ENCODE measurements around the gene DDR1.
A peak's percentile ranks its signal among the peaks of the same experiment; 100 is the strongest.
"Not testable (repeated sequence)": the region's sequence is repeated elsewhere in the genome, so short reads cannot be mapped to it uniquely, and the experiment has no call there.

Gene DDR1

DNA sequence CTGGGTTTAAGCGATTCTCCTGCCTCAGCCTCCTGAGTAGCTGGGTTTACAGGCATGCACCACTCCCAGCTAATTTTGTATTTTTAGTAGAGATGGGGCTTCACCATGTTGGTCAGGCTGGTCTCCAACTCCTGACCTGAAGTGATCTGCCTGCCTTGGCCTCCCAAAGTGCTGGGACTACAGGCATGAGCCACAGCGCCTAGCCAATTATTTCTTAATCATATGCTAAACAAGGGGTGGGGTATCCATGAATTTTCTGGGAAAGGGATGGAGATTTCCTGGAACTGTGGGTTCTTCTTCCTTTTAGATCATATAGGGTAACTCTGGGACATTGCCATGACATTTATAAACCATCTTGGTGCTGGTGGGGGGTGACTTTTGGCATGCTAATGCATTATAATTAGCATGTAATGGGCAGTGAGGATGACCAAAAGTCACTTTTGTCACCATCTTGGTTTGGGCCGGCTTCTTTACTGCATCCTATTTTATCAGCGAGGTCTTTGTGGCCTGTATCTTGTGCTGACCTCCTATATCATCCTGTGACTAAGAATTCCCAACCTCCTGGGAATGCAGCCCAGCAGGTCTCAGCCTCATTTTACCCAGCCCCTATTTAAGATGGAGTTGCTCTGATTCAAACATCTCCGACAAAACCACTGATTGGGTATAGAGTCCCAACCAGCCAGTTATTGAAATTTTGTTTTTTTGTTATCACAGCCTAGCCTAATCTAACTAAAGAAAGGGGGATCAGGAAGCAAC is 29.9 kb upstream of the DDR1 start:
- no peak for DNase-seq

DNA sequence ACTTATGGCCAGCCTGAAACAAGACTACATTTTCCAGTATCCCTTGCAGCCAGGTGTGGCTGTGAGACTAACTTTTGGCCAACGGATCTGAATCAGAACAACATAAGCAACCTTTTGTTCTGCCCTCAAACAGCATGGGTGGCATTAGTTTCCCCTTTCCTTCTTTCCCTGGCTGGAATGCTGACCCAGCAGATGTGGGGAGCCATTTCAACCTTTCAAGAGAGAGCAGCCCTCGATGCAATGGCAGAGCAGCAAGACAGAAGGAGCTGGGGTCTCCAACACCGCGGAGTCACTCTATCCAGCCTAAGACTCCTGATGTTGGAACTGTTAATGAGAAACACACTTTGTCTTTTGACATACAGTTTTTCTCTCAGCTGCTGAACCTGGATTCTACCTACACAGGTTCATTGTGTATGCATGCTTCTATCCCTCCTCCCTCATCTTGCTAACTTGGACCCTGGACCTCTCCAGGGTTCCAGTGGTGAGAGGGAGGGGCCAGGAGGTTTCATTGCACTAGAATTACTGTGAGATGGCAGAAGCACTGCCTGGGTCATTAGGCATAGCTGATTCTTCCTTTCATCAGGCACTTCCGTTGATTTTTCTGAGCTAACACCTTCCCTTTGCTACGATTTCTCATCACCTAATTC is 28.8 kb upstream of the DDR1 start:
- no peak for DNase-seq

DNA sequence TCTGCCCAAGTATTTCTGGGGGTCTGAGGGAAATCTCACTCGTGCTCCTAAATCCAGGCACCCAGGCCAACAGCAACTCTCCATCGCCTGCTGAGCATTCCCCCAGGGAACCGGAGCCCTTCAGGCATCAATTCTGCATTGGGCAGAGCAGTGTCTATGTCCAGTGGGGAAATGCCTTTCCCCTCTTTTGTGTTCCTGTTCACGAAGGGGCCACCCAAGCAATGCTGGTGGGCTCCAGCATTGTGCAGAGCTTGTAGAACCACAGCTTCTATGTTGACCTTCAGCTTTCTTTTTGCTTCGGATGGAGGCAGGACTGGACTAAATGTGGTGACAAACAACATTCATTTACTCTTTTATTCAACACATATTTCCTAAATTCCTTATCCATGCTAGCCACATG is 27.2 kb upstream of the DDR1 start:
- no peak for DNase-seq

DNA sequence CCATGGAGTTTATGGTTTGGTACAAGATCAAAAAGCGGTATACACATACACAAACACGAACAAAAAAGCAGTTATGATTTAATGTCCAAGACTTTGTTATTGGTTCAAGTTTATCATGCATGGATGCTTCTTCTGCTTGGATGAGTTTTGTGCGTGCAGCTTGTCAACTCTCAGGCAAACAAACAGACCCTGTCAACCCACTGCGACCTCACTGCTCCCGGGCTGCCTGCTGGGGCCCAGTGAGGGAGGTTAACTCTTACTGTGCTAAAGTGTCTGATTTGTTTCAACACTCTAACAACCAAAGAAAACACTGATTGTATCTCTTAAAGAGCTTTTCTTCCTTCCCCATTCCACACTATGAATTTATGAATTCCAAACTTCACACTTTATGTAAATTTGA is 26.8 kb upstream of the DDR1 start:
- DNase-seq = no peak

DNA sequence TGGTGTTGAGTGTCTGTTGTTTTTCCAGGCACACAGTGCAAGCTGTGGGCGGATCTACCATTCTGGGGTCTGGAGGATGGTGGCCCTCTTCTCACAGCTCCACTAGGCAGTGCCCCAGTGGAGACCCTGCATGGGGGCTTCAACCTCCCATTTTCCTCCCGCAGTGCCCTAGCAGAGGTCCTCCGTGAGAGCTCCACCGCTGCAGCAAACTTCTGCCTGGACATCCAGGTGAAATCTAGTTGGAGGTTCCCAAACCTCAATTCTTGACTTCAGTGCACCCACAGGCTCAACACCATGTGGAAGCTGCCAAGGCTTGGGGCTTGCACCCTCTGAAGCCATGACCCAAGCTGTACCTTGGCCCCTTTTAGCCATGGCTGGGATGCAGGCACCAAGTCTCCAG is 24.6 kb upstream of the DDR1 start:
- DNase-seq = not testable (repeated sequence)

GRCh38 chr6:30861257-30862048 is 22.9 kb upstream of the DDR1 start:
- DNase-seq = no peak

DNA sequence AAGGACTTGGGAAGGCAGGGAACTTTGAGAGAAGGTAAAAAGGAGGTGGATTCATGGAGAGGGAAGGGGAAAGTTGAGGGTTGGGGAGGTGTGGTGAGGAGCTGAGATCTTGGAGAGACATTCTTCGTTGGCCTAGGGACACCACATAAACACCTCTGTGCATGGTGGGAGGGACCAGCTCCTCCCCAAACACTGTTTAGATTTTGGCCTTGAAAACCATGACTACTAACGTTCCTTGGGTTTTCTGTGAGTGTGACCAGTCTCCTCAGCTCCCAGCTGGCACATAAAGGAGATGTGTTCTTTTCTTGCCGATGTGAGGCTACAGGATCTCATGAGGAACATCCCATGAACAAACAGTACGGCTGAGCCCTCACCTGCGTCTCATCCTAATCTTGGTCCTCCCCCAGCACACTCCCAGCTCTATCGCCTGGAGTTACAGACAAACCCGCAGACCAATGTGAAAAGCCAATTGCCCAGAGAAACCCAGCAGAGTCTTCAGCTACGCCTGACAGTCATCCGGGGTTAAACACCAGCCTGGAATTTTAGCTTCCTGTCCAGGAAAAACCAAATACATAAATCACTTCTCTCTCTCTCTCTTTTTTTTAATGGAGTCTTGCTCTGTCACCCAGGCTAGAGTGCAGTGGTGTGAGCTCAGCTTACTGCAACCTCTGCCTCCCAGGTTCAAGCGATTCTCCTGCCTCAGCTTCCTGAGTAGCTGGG is 22.0 kb upstream of the DDR1 start:
- no peak for DNase-seq

GRCh38 chr6:30864325-30864724 is 20.0 kb upstream of the DDR1 start:
- no peak for DNase-seq

DNA sequence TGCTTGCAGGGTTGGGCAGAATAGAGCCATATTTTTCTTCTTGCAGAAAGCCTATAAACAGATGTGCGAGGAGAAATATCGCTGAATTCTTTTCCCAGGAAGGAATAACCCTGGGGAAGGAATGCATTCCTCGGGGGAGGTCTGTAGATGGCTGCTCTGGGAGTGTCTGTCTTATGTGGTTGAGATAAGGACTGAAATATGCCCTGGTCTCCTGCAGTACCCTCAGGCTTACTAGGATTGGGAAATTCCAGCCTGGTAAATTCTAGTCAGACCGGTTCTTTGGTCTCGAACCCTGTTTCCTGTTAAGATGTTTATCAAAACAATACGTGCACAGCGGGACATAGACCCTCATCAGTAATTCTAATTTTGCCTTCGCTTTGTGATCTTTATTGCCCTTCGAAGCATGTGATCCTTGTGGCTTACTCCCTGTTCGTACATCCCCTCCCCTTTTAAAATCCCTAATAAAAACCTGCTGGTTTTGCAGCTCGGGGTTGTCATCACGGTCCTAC is 15.0 kb upstream of the DDR1 start:
- not testable (repeated sequence) for DNase-seq

GRCh38 chr6:30870546-30870945 is 13.8 kb upstream of the DDR1 start:
- no peak for DNase-seq

DNA sequence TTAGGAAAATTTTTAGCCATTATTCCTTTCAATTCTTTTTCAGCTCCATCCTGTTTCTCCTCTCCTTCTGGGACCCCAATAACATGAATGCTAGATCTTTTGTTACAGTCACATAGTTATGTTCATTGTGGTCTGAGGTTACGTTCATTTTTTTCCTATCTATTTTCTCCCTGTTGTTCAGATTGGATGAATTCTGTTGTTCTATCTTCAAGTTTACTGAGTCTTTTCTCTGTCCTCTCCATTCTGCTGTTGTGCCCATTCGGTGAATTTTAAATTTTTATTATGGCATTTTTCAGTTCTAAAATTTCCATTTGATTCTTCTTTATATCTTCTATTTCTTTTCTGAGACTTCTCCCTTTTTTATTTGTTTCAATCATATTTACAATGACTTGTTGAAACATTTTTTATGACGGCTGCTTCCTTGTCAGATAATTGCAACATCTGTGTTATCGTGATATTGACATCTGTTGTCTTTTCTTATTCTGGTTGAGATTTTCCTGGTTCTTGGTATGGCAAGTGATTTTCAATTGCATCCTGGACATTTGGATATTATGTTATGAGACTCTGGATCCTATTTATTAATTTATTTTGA is 12.6 kb upstream of the DDR1 start:
- no peak for DNase-seq

DNA sequence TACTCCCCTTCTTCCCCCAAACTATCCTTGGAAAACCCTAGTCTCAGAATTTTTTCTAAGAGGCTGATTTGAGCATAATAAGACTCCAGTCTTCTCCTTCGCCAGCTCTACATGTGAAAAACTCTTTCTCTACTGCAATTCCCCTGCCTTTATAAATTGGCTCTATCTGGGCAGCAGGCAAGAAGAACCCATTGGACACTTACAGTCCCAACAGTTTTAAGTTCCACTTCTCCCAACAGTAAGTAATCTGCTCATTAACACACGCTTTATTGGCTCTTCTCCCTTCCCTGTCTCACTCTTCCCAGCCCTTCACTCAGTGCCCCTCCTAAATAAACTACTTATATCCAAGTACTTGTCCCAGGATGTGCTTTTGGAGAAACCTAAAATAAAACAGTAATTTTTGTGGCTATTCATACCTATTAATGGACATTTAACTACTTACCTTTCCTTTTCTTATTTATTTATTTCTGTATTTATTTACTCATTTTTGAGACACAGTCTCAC is 11.1 kb upstream of the DDR1 start:
- no peak for DNase-seq

- not testable (repeated sequence) for DNase-seq
Measured at GRCh38 chr6:30873795-30874194, 10.5 kb upstream of the DDR1 start.

GRCh38 chr6:30875244-30876038 is 8.9 kb upstream of the DDR1 start:
- DNase-seq = no peak

DNA sequence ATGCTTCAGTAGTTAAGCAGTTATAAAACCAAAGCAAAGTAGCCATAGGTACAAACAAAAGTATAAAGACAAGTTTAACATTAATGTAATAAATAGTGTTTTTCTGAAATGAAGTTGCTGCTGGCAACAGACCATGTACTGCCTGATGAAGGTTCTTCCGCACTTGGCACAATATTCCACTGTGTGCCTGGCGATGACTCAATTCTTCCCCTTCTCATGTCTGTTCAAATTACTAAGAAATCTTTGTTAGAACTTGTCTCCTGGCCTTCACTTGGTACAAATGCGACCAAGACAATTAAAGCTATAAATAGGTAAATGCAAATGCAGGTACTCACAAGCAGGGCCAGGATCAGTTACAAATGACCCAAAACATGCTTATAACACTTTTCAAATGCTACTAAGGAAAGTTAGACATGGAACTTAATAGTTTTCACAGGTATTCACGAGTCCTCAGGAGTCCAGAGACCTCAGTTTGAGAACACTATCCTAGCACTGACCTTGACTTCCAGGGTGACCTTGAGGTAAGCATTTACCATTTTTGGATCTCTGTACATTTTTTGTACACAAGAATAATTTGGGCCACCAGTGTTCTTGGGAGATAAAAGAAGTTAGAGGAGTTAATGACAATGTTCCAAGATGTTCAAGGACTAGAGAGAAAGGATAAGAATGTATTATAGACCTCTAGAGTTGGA is 8.1 kb upstream of the DDR1 start:
- no peak for DNase-seq

GRCh38 chr6:30877419-30878262 is 6.7 kb upstream of the DDR1 start:
- DNase-seq = peak; percentile 89

GRCh38 chr6:30879684-30880427 is 4.5 kb upstream of the DDR1 start:
- no peak for DNase-seq

DNA sequence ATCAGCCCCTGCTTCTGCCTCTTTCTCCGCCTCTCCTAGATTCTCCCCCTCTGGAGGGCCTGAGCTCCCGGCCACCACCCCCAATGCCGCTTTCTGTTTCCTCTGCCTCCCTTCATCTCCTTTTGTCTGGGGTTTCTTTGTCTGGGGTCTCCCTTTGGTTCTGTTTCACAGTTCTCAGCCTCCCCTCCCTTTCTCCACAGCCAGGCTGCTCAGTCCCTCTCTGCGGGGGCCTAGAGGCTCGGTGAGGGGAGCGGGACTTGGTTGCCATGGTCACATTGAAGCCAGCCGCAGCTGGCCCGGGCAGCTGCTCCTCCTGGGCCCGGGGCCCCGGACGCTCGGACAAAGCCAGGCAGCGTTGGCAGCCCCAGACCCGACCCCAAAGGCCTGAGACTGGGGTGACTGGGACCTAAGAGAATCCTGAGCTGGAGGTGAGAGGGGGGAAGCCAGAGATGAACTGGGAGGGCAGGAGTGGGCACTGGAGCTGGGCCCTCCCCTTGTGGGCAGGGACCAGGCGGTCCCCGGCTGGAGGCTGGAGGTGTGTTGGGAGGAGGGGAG is 3.5 kb upstream of the DDR1 start:
- DNase-seq = peak; percentile 53
